NT2/D1 (cell line): Measurements from ENCODE around the gene KLHL22.

ENCODE experiments used
- SUZ12 ChIP-seq: IDR thresholded peaks from 2 replicates; pipeline ENCODE4 v1.6.1; 2011; ENCODE audit not compliant: insufficient read length, insufficient read depth; ENCODE audit errors: extremely low read depth
- YY1 ChIP-seq: IDR thresholded peaks from 2 replicates; pipeline ENCODE4 v1.6.1; 2011; ENCODE audit not compliant: insufficient read length, insufficient read depth
- ZNF274 ChIP-seq: IDR thresholded peaks from 2 replicates; pipeline ENCODE4 v1.6.1; 2011; ENCODE audit warnings: mild to moderate bottlenecking, low read depth, low read length

DNA sequence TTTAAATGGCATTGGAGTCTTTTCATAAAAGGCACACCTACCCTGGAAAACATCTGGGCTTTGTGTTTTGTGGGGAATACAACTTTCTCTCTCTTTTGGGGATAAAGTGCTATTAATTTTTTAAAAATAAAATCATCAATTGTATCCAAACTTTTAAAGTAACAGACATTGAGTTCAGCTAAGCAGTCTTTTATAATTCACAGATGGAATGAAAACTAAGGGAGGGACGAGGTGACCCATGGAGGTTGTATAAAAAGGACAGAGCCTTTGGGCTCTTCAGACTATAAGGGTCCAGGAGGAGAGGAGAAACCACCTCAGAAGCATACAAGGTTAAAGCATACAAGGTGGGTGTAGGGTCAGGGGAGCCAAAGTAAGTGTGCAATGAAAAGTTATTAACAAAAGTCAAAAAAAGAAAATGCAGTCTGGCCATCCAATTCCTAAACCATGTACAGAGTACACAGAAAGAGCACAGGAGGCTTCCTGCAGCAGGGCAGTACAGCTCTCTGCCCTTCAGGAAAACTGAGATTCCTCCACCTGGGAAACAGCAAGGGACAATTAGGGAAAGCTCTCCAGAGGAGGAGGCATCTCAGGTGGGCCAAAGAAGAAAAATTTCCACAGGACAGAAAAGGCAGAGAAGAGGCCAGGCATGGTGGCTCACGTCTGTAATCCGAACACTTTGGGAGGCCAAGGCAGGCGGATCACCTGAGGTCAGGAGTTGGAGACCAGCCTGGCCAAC lies 10.5 kb downstream of the KLHL22 start:
- TF ChIP-seq ZNF274, result no peak
- no peak for TF ChIP-seq YY1
- TF ChIP-seq SUZ12, result no peak
